OCI-LY7 (cell line): ENCODE measurements around the gene TBATA.

Experiments used
- CTCF ChIP-seq: fragments of 200-600 bp; sonication (generic); conservative IDR thresholded peaks from 2 replicates; pipeline ENCODE4 v1.5.1; 2014; ENCODE audit warnings: mild to moderate bottlenecking, antibody characterized with exemption, low read length, moderate library complexity, mixed read lengths
- EZH2phosphoT487 ChIP-seq: fragments of 200-600 bp; sonication (generic); IDR thresholded peaks from 2 replicates; pipeline ENCODE4 v1.6.1; 2018; ENCODE audit warnings: low read depth, borderline replicate concordance, mild to moderate bottlenecking, mixed run types, antibody characterized with exemption, low read length, moderate library complexity, mixed read lengths

DNA sequence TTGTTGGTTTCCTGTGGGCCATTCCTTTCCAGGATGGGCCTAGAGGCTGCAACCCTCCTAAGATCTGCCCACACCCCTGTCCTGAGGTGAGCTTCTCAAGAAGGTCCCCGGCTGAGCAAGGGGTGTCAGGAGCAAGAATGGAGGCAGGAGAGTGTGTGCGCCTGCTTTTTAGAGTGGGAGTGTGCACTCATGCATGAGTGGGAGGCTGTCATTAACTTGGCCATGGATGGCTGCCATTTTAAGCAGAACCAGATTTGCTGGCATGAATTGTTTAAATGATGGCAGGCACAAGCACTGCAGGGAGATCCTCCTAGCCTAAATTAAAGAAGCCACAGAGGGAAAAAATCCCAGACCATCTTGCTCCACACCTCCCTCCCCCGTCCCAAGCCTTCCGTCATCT is 27.6 kb upstream of the TBATA start:
- TF ChIP-seq CTCF (no peak), EZH2phosphoT487 (no peak)
